Left kidney (tissue), 2 donors: ENCODE data around the gene INMT. TPM values are rescaled to one million over a fixed set of nuclear protein-coding genes. Genes with fewer than 3 reads are reported as not detected.

ENCODE experiments used
- DNase-seq: peaks from one replicate; pipeline ENCODE4 v3.0.0-alpha.2; 2013
- polyA plus RNA-seq: library from polyadenylated mRNA; unstranded; fragments of 120-200 nt; gene quantifications from one replicate; pipeline ENCODE4 v1.2.1, GENCODE V29; 2013; ENCODE audit not compliant: insufficient read length

The INMT gene
- polyA plus RNA-seq, 1 donor: 1.1 TPM

- DNase-seq: no peak
Measured at GRCh38 chr7:30752979-30753378, 1.0 kb downstream of the INMT start.

- no peak for DNase-seq
Measured at GRCh38 chr7:30754315-30754877, 2.5 kb downstream of the INMT start.

GRCh38 chr7:30755384-30756154 lies 3.6 kb downstream of the INMT start:
- DNase-seq: no peak

- no peak for DNase-seq
Measured at GRCh38 chr7:30757342-30757692, 5.4 kb downstream of the INMT start.

- DNase-seq: no peak
Measured at GRCh38 chr7:30760514-30761213, 8.7 kb downstream of the INMT start.

GRCh38 chr7:30761214-30762156 lies 9.6 kb downstream of the INMT start:
- no peak for DNase-seq

GRCh38 chr7:30764030-30764975 lies 12.4 kb downstream of the INMT start:
- no peak for DNase-seq

GRCh38 chr7:30765408-30765807 lies 13.5 kb downstream of the INMT start:
- no peak for DNase-seq

- DNase-seq: no peak
Measured at GRCh38 chr7:30770845-30771173, 18.9 kb downstream of the INMT start.

- DNase-seq: peak; percentile 79
Measured at GRCh38 chr7:30771174-30771879, 19.4 kb downstream of the INMT start, which contains the start of gene MINDY4. Gene MINDY4 (plus strand): TSS chr7:30771417. CDS start chr7:30771494, 77 bp downstream.

GRCh38 chr7:30771880-30772425 lies 20.0 kb downstream of the INMT start:
- DNase-seq: no peak

- DNase-seq: no peak
Measured at GRCh38 chr7:30772984-30773383, 21.0 kb downstream of the INMT start.

- DNase-seq: no peak
Measured at GRCh38 chr7:30775992-30776391, 24.1 kb downstream of the INMT start.

- DNase-seq: no peak
Measured at GRCh38 chr7:30776971-30777370, 25.0 kb downstream of the INMT start.

GRCh38 chr7:30778255-30779025 lies 26.5 kb downstream of the INMT start:
- DNase-seq: no peak

GRCh38 chr7:30779574-30779973 lies 27.6 kb downstream of the INMT start:
- DNase-seq: no peak

GRCh38 chr7:30780941-30781340 lies 29.0 kb downstream of the INMT start:
- no peak for DNase-seq

GRCh38 chr7:30782690-30783089 lies 30.8 kb downstream of the INMT start:
- no peak for DNase-seq

- DNase-seq: no peak
Measured at GRCh38 chr7:30785786-30786185, 33.9 kb downstream of the INMT start.
